CD4-positive, CD25-positive, alpha-beta regulatory T cell (primary cell): ENCODE measurements around the gene DOCK1. TPM values are rescaled to one million over a fixed set of nuclear protein-coding genes. Genes with fewer than 3 reads are reported as not detected.

Experiments used
- ATAC-seq, 2 donors: fragments of 150-1000 bp; cut with Tn5 transposase; one replicate each; pipeline ENCODE4 v1.10.0; 2021; ENCODE audit warnings: low read depth in 2 of 2, moderate number of reproducible peaks in 2 of 2, moderate library complexity in 1 of 2
- DNase-seq, 3 donors: peaks; one replicate each; pipeline versions ENCODE4 v3.0.0 to v3.0.0-alpha.2; 2012 to 2022; ENCODE audit warnings: mixed read lengths in 1 of 3
- H3K27ac ChIP-seq: one replicate; pipeline ENCODE4 v1.7.0; 2013; ENCODE audit warnings: mild to moderate bottlenecking, low read length; ENCODE audit not compliant: insufficient read depth, poor library complexity, severe bottlenecking
- H3K27me3 ChIP-seq: one replicate; pipeline ENCODE4 v1.7.0; 2013; ENCODE audit warnings: low read length; ENCODE audit not compliant: control insufficient read depth, insufficient read depth
- H3K36me3 ChIP-seq: one replicate; pipeline ENCODE4 v1.7.0; 2013; ENCODE audit warnings: mild to moderate bottlenecking, low read length, moderate library complexity; ENCODE audit not compliant: control insufficient read depth, insufficient read depth
- H3K4me1 ChIP-seq: 2 replicates; pipeline ENCODE4 v1.7.0; 2013; ENCODE audit warnings: mild to moderate bottlenecking, low read length; ENCODE audit not compliant: insufficient read depth, control insufficient read depth, poor library complexity, severe bottlenecking
- H3K4me3 ChIP-seq: one replicate; pipeline ENCODE4 v1.7.0; 2013; ENCODE audit warnings: low read depth, mild to moderate bottlenecking, low read length, moderate library complexity
- H3K9me3 ChIP-seq, 2 experiments: 1 replicate in 1 of 2; 2 replicates in 1 of 2; pipeline ENCODE4 v1.7.0; 2013; ENCODE audit warnings: low read length in 2 of 2, mild to moderate bottlenecking in 1 of 2, moderate library complexity in 1 of 2; ENCODE audit not compliant: control insufficient read depth in 2 of 2
- H3K27ac Mint-ChIP-seq, 3 donors: one replicate each; pipeline ENCODE4 v1.8.0; 2020 to 2022; ENCODE audit warnings: mild to moderate bottlenecking in 3 of 3, mixed read lengths in 3 of 3, moderate library complexity in 2 of 3
- H3K27me3 Mint-ChIP-seq: one replicate; pipeline ENCODE4 v1.8.0; 2022; ENCODE audit warnings: mild to moderate bottlenecking, mixed read lengths
- H3K36me3 Mint-ChIP-seq: one replicate; pipeline ENCODE4 v1.8.0; 2020; ENCODE audit warnings: mixed read lengths
- H3K4me1 Mint-ChIP-seq, 4 donors: one replicate each; pipeline ENCODE4 v1.8.0; 2020 to 2022; ENCODE audit warnings: mixed read lengths in 4 of 4, mild to moderate bottlenecking in 1 of 4
- H3K4me3 Mint-ChIP-seq, 4 donors: one replicate each; pipeline ENCODE4 v1.8.0; 2020 to 2022; ENCODE audit warnings: mild to moderate bottlenecking in 4 of 4, mixed read lengths in 4 of 4, moderate library complexity in 3 of 4
- H3K9me3 Mint-ChIP-seq, 7 donors: one replicate each; pipeline ENCODE4 v1.8.0; 2020 to 2022; ENCODE audit warnings: mixed read lengths in 7 of 7, mild to moderate bottlenecking in 3 of 7, moderate library complexity in 2 of 7
- polyA plus RNA-seq, 4 donors: library from polyadenylated mRNA; unstranded; fragments of 300-500 nt; fragmentation: Illumina TruSeq; gene quantifications; one replicate each; pipeline ENCODE4 v1.2.3, GENCODE V29; 2021
- total RNA-seq: library from RNA; stranded (reverse); gene quantifications from one replicate; pipeline ENCODE4 v1.2.3, GENCODE V29; 2022

DOCK1 gene
- total and polyA plus RNA-seq, 5 donors from 2014 or later, result 0.20 TPM; not detected in 4

DNA sequence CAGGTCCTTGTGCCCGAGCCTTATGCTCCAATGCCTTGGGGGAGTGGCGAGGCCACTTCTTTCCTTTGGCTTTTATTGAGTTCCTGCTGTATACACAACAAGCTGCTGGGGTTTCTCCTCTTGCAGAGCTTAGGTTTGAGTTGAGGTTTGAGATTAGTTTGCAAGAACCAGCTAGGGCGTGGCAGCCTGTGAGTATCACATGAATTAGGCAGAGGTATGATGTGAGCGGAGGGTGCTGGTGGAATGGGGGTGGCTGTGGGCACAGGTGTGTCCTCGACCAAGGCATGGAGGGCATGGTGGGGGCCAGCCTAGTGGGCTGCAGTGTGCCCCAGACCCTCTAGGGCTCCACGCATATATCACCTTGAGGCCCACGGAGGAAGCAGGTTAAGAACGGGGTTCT, 123.3 kb downstream of the DOCK1 start:
- ATAC-seq (no peak), DNase-seq (no peak)
- no peaks in the 10 kb centered on the region for H3K36me3 Mint-ChIP-seq
- no peak overlapping the region for H3K27ac Mint-ChIP-seq
- H3K9me3 ChIP-seq, result no peaks in the 10 kb centered on the region
- H3K36me3 ChIP-seq, result no peaks in the 10 kb centered on the region
- no peaks in the 10 kb centered on the region for H3K4me1 ChIP-seq
- H3K27me3 Mint-ChIP-seq, result no peaks in the 10 kb centered on the region
- no peak overlapping the region for H3K27ac ChIP-seq
- H3K4me3 ChIP-seq, result no peak overlapping the region
- H3K27me3 ChIP-seq, result no peaks in the 10 kb centered on the region
- peaks cover 0 to 3% (median 0%) of the 10 kb centered on the region in 7 donors for H3K9me3 Mint-ChIP-seq
- H3K4me1 Mint-ChIP-seq, result no peaks in the 10 kb centered on the region
- H3K4me3 Mint-ChIP-seq, result no peak overlapping the region

DNA sequence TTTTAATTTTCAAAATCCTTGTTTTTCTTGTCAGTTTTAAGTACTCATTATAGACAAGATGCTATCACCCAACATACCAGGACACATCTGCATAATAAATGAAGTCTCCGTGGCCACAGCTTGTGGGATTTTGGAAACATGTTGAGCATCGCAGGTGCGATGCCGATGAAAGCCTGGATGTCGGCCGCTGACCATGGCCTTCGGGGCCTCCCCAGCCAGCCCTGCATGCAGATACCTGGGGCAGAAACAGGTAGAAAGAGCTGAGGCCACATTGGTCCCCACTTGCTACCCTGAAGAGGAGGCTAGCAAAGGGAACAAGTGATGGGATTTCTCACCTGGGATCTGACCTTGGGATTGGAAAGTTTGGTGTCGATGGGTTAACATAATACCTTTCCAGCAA, 123.8 kb downstream of the DOCK1 start:
- Histone ChIP-seq H3K9me3 (no peaks in the 10 kb centered on the region), H3K27me3 (no peaks in the 10 kb centered on the region), H3K27ac (no peak overlapping the region), H3K4me1 (no peaks in the 10 kb centered on the region), H3K4me3 (no peak overlapping the region), H3K36me3 (no peaks in the 10 kb centered on the region)
- Mint-ChIP-seq H3K4me3 (peak overlapping the region in 1 of 4 donors; percentile 35), H3K27me3 (no peaks in the 10 kb centered on the region), H3K9me3 (peaks cover 0 to 3% (median 0%) of the 10 kb centered on the region in 7 donors), H3K27ac (no peak overlapping the region), H3K4me1 (no peaks in the 10 kb centered on the region), H3K36me3 (no peaks in the 10 kb centered on the region)
- DNase-seq, result no peak
- ATAC-seq, result no peak

DNA sequence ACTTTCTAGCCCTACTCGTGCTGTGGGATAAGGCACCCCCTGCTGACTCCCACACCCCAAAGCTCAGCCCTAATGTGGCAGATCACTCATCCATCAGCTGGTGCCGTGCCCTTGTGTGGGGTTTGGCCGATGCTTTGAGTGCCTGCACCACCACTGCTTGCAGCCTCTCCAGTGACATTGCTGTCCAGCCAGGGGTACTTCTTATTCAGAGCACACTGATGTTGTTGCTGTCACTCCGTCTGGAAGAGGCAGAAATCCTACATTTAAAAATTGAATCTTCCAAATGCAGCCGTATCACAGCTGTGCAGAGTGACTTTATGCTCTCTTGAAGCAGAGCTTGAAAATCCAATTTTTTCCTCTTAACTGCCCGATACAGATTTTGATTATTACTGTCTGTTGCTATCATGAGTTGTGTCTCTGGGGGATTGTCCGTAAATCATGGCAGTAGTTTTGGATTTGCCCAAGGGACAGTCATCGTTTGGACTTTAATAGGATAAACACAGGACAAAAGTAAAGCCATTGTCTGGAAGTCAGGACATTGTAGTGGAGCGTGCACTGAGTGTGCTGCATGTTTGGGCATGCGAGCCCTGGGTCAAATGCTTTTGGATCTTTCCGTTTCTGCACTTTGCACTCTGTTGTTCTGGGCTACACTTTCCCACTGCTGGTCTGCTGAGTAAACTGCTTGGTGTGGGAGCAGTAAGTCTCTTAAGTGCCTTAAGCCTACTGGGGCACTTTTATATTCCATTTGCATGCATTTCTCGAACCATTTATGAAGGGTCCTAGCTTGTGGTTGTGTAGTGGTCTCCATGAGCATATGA, 128.2 kb downstream of the DOCK1 start:
- Histone ChIP-seq H3K27ac (no peak overlapping the region), H3K4me3 (no peak overlapping the region), H3K9me3 (no peaks in the 10 kb centered on the region), H3K27me3 (no peaks in the 10 kb centered on the region), H3K4me1 (no peaks in the 10 kb centered on the region), H3K36me3 (no peaks in the 10 kb centered on the region)
- H3K9me3 Mint-ChIP-seq, result peaks cover 0 to 3% (median 0%) of the 10 kb centered on the region in 7 donors
- H3K4me1 Mint-ChIP-seq, result no peaks in the 10 kb centered on the region
- DNase-seq, result no peak
- H3K36me3 Mint-ChIP-seq, result no peaks in the 10 kb centered on the region
- H3K27ac Mint-ChIP-seq, result no peak overlapping the region
- no peak for ATAC-seq
- no peak overlapping the region for H3K4me3 Mint-ChIP-seq
- H3K27me3 Mint-ChIP-seq, result no peaks in the 10 kb centered on the region

DNA sequence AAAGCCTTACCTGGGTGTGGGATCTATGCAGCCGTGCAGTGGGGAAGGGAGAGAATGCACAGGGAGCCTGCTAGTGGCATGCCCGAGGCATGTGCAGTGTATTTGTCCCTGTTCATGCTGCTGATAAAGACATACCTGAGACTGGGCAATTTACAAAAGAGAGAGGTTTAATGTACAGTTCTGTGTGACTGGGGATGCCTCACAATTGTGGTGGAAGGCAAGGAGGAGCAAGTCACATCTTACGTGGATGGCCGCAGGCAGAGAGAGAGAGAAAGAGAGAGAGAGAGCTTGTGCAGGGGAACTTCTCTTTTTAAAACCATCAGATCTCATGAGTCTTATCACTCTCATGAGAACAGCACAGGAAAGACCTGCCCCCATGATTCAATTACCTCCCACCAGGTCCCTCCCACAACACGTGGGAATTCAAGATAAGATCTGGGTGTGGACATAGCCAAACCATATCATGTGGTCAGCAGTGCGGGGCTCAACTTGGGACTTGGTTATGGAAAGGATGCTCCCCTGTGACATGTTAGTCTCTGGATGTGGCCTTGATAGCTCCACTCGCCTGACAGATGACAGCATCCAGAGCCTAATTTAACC, 128.9 kb downstream of the DOCK1 start:
- H3K27ac ChIP-seq, result no peak overlapping the region
- Mint-ChIP-seq H3K4me3 (peak overlapping the region in 1 of 4 donors; percentile 33), H3K4me1 (no peaks in the 10 kb centered on the region), H3K9me3 (peaks cover 0 to 3% (median 0%) of the 10 kb centered on the region in 7 donors), H3K27me3 (no peaks in the 10 kb centered on the region), H3K36me3 (no peaks in the 10 kb centered on the region), H3K27ac (no peak overlapping the region)
- H3K9me3 ChIP-seq, result no peaks in the 10 kb centered on the region
- no peak for ATAC-seq
- H3K36me3 ChIP-seq, result no peaks in the 10 kb centered on the region
- no peaks in the 10 kb centered on the region for H3K27me3 ChIP-seq
- H3K4me3 ChIP-seq, result no peak overlapping the region
- DNase-seq, result no peak
- no peaks in the 10 kb centered on the region for H3K4me1 ChIP-seq

DNA sequence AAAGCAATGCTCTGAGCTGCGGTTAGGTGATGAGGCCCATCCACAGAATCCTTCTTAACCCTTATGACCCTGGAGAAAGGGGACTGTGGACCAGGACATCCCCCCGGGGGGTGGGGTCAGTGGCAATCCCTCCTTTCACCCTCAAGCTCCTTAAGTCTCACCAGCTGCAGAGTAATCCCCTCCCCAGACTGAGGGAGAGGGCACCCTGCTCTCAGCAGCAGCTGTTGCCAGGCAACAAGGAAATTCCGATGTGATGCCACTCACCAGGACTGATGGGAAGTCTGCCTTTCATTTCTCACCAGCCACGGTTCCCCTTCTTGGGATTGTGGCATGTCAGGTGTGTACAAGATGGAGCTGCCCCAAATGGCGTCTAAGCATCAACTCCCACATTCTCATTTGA, 129.6 kb downstream of the DOCK1 start:
- no peak overlapping the region for H3K4me3 Mint-ChIP-seq

DNA sequence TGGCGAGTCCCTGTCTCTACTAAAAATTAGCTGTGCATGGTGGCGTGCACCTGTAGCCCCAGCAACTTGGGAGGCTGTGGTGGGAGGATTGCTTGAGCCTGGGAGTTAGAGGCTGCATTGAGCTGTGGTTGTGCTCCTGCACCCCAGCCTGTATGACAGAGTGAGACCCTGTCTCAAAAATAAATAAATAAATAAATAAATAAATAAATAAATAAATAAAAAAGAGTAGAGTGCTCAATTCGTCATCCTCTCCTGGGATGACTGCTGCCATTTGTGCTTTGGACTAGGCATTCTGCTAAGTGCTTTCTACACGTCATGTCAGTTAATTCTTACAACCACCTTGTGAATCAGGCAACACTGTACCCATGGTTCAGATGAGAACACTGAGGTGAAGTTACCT, 130.6 kb downstream of the DOCK1 start:
- Histone ChIP-seq H3K4me3 (no peak overlapping the region), H3K27me3 (no peaks in the 10 kb centered on the region), H3K9me3 (no peaks in the 10 kb centered on the region), H3K27ac (no peak overlapping the region), H3K4me1 (no peaks in the 10 kb centered on the region), H3K36me3 (no peaks in the 10 kb centered on the region)
- DNase-seq (no peak), ATAC-seq (no peak)
- H3K4me1 Mint-ChIP-seq, result no peaks in the 10 kb centered on the region
- H3K27me3 Mint-ChIP-seq, result no peaks in the 10 kb centered on the region
- H3K36me3 Mint-ChIP-seq, result no peaks in the 10 kb centered on the region
- no peak overlapping the region for H3K27ac Mint-ChIP-seq
- H3K9me3 Mint-ChIP-seq, result peaks cover 0 to 3% (median 0%) of the 10 kb centered on the region in 7 donors
- no peak overlapping the region for H3K4me3 Mint-ChIP-seq

More for the DNA sequence above, 129.6 kb downstream of the DOCK1 start:
- H3K4me1 ChIP-seq, result no peaks in the 10 kb centered on the region
- no peaks in the 10 kb centered on the region for H3K27me3 ChIP-seq
- no peak overlapping the region for H3K4me3 ChIP-seq
- Mint-ChIP-seq H3K4me1 (no peaks in the 10 kb centered on the region), H3K9me3 (peaks cover 0 to 3% (median 0%) of the 10 kb centered on the region in 7 donors), H3K36me3 (no peaks in the 10 kb centered on the region), H3K27ac (no peak overlapping the region), H3K27me3 (no peaks in the 10 kb centered on the region)
- no peak overlapping the region for H3K27ac ChIP-seq
- no peaks in the 10 kb centered on the region for H3K9me3 ChIP-seq
- no peak for ATAC-seq
- DNase-seq, result no peak
- H3K36me3 ChIP-seq, result no peaks in the 10 kb centered on the region

DNA sequence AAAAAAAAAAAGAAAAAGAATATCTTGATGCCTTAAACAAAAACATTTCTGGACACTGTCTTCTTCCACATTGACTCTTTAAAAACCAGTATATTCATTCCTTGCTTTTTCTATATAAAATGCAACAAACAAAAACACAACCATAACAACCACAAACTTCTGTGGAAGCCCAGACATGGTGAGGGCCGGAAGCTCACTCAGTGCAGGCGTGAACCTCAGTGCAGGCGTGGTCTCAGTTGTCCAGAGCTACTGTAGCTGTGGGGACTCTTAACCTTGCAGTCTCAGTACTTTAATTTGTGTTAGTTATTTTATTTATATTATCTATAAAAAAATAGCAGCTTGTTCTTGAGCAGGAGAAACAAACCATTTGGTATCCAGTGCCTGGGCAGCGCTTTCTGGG, 131.8 kb downstream of the DOCK1 start:
- H3K9me3 Mint-ChIP-seq, result peaks cover 0 to 2% (median 0%) of the 10 kb centered on the region in 7 donors
- Histone ChIP-seq H3K27me3 (no peaks in the 10 kb centered on the region), H3K9me3 (no peaks in the 10 kb centered on the region), H3K4me3 (no peak overlapping the region), H3K36me3 (no peaks in the 10 kb centered on the region), H3K4me1 (no peaks in the 10 kb centered on the region), H3K27ac (no peak overlapping the region)
- no peak overlapping the region for H3K27ac Mint-ChIP-seq
- no peak overlapping the region for H3K4me3 Mint-ChIP-seq
- H3K27me3 Mint-ChIP-seq, result no peaks in the 10 kb centered on the region
- H3K4me1 Mint-ChIP-seq, result no peaks in the 10 kb centered on the region
- no peak for DNase-seq
- H3K36me3 Mint-ChIP-seq, result no peaks in the 10 kb centered on the region
- no peak for ATAC-seq

DNA sequence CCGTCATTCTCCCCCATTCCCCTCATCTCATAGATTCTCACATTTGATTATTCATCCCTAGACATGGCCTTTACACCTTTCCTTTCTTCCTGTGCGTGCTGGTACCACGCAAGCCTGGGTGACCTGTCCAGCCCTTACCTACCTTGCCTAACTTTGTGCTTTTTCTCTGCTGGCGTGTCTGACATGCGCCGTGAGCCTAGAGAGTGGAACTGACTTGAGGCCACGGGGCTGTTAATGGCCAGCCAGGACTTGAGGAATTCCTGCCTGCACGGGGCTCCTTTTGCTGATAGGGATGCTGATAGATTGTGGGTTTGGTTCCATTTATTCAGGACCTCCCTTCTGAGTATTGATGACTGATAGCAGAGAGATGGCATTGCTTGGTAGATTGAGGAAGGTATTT, 134.2 kb downstream of the DOCK1 start:
- Histone ChIP-seq H3K36me3 (no peaks in the 10 kb centered on the region), H3K4me3 (no peak overlapping the region), H3K27ac (no peak overlapping the region), H3K27me3 (no peaks in the 10 kb centered on the region), H3K9me3 (no peaks in the 10 kb centered on the region), H3K4me1 (no peaks in the 10 kb centered on the region)
- no peaks in the 10 kb centered on the region for H3K27me3 Mint-ChIP-seq
- no peak overlapping the region for H3K27ac Mint-ChIP-seq
- no peak overlapping the region for H3K4me3 Mint-ChIP-seq
- H3K36me3 Mint-ChIP-seq, result no peaks in the 10 kb centered on the region
- H3K9me3 Mint-ChIP-seq, result no peaks in the 10 kb centered on the region
- DNase-seq (no peak), ATAC-seq (no peak)
- no peaks in the 10 kb centered on the region for H3K4me1 Mint-ChIP-seq
